ENCODE measurements around the gene CEP112. TPM values are rescaled to one million over a fixed set of nuclear protein-coding genes. Genes with fewer than 3 reads are reported as not detected.

Gene CEP112
- total and polyA plus RNA-seq, 2 experiments from 2014 or later, result 4.0 to 4.3 TPM

- TF ChIP-seq ZNF331 (CRISPR knock-in tag; IDR thresholded peaks at IDR 0.05; ENCODE audit: low read depth), result no peak
- no peak for TF ChIP-seq CREB1 (CRISPR knock-in tag; IDR thresholded peaks at IDR 0.05; ENCODE audit: low read depth)
- no peak for TF ChIP-seq POLR2AphosphoS5 (IDR thresholded peaks at IDR 0.05; ENCODE audit: low read depth)
- TF ChIP-seq ZNF114 (CRISPR knock-in tag; IDR thresholded peaks at IDR 0.05), result no peak
Observed at GRCh38 chr17:66240013-66240412, 48.1 kb upstream of the CEP112 start (continued).

DNA sequence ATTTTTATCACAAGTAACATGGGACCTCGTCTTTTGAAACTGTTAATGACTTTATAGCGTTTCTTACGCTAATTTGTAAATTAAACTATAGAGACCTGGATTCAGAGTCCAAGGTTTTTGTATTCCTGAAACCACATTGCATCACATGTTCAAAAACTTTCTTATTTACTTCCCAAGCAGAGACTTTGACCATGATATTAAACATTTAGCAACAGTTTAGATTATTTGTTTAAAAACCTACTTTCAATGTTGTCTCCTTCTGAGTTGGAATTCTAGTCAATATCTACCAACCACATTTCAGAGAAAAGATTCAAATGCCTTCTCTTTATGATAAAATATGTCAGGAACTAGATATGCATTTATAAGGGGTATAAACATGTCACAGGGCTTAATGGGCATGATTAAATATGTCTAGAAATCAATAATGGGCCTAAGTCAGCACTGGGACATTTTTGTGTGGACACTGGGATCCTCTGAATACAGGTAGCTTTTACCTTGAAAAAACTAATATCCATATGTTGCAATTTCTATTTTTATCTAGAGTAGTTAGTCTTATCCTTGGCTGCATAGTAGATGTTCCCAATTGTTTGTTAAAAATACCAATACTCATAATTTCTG lies 43.6 kb upstream of the CEP112 start:
- H3K36me3 ChIP-seq (ENCODE audit: insufficient read depth), result no peaks in the 10 kb centered on the region

More for the DNA sequence above, 43.6 kb upstream of the CEP112 start:
- Mint-ChIP-seq H3K4me3 (no peak overlapping the region), H3K9me3 (no peaks in the 10 kb centered on the region), H3K27ac (no peak overlapping the region), H3K27me3 (ENCODE audit: insufficient read depth, low read depth, poor library complexity) (peaks cover 3% of the 10 kb centered on the region), H3K36me3 (ENCODE audit: low read depth) (no peaks in the 10 kb centered on the region), H3K4me1 (no peaks in the 10 kb centered on the region)
- Histone ChIP-seq H3K4me2 (no peak overlapping the region), H3K79me2 (replicated peaks; ENCODE audit: insufficient read depth) (no peaks in the 10 kb centered on the region), H3F3A (replicated peaks; ENCODE audit: low read depth) (no peaks in the 10 kb centered on the region), H3K4me1 (ENCODE audit: insufficient read depth) (no peaks in the 10 kb centered on the region), H3K4me3 (no peak overlapping the region), H3K27ac (ENCODE audit: low read depth) (no peak overlapping the region), H3K9me2 (ENCODE audit: insufficient read depth) (0 out of 2 replicates have a peak, but pooled peaks cover 4% of the 10 kb centered on the region), H3K27me3 (ENCODE audit: insufficient read depth) (no peaks in the 10 kb centered on the region), H4K20me1 (replicated peaks; ENCODE audit: insufficient read depth) (no peaks in the 10 kb centered on the region), H2AFZ (no peak overlapping the region)
- no peak for TF ChIP-seq STAT1 (IDR thresholded peaks at IDR 0.05; ENCODE audit: unreplicated experiment)
- no peak for TF ChIP-seq NANOG (IDR thresholded peaks at IDR 0.05; ENCODE audit: borderline replicate concordance)
- TF ChIP-seq ZNF462 (CRISPR knock-in tag; IDR thresholded peaks at IDR 0.05), result no peak
- no peak for TF ChIP-seq JUNB (IDR thresholded peaks at IDR 0.05; ENCODE audit: unreplicated experiment)
- no peak for TF ChIP-seq EZH2 (IDR thresholded peaks at IDR 0.05; ENCODE audit: low read depth, unreplicated experiment)
- TF ChIP-seq ZNF331 (CRISPR knock-in tag; IDR thresholded peaks at IDR 0.05; ENCODE audit: low read depth), result no peak
- TF ChIP-seq CREB1 (CRISPR knock-in tag; IDR thresholded peaks at IDR 0.05; ENCODE audit: low read depth), result no peak
- TF ChIP-seq, protein P1, sequence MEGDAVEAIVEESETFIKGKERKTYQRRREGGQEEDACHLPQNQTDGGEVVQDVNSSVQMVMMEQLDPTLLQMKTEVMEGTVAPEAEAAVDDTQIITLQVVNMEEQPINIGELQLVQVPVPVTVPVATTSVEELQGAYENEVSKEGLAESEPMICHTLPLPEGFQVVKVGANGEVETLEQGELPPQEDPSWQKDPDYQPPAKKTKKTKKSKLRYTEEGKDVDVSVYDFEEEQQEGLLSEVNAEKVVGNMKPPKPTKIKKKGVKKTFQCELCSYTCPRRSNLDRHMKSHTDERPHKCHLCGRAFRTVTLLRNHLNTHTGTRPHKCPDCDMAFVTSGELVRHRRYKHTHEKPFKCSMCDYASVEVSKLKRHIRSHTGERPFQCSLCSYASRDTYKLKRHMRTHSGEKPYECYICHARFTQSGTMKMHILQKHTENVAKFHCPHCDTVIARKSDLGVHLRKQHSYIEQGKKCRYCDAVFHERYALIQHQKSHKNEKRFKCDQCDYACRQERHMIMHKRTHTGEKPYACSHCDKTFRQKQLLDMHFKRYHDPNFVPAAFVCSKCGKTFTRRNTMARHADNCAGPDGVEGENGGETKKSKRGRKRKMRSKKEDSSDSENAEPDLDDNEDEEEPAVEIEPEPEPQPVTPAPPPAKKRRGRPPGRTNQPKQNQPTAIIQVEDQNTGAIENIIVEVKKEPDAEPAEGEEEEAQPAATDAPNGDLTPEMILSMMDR (conservative IDR thresholded peaks at IDR 0.05; ENCODE audit: low read depth in 2 of 2), result no peak
- TF ChIP-seq POLR2AphosphoS5 (IDR thresholded peaks at IDR 0.05; ENCODE audit: low read depth), result no peak
- TF ChIP-seq ETS1 (IDR thresholded peaks at IDR 0.05), result no peak
- no peak for TF ChIP-seq ZNF114 (CRISPR knock-in tag; IDR thresholded peaks at IDR 0.05)
- TF ChIP-seq, protein P2, sequence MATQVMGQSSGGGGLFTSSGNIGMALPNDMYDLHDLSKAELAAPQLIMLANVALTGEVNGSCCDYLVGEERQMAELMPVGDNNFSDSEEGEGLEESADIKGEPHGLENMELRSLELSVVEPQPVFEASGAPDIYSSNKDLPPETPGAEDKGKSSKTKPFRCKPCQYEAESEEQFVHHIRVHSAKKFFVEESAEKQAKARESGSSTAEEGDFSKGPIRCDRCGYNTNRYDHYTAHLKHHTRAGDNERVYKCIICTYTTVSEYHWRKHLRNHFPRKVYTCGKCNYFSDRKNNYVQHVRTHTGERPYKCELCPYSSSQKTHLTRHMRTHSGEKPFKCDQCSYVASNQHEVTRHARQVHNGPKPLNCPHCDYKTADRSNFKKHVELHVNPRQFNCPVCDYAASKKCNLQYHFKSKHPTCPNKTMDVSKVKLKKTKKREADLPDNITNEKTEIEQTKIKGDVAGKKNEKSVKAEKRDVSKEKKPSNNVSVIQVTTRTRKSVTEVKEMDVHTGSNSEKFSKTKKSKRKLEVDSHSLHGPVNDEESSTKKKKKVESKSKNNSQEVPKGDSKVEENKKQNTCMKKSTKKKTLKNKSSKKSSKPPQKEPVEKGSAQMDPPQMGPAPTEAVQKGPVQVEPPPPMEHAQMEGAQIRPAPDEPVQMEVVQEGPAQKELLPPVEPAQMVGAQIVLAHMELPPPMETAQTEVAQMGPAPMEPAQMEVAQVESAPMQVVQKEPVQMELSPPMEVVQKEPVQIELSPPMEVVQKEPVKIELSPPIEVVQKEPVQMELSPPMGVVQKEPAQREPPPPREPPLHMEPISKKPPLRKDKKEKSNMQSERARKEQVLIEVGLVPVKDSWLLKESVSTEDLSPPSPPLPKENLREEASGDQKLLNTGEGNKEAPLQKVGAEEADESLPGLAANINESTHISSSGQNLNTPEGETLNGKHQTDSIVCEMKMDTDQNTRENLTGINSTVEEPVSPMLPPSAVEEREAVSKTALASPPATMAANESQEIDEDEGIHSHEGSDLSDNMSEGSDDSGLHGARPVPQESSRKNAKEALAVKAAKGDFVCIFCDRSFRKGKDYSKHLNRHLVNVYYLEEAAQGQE (IDR thresholded peaks at IDR 0.05; ENCODE audit: unreplicated experiment), result no peak
- DNase-seq (ENCODE audit: low spot score) (no peak), ATAC-seq (no peak)
